NCI-H460 (cell line): Measurements from ENCODE around the gene TMED10. TPM values are rescaled to one million over a fixed set of nuclear protein-coding genes. Genes with fewer than 3 reads are reported as not detected.
"Not testable (repeated sequence)": the region's sequence is repeated elsewhere in the genome, so short reads cannot be mapped to it uniquely, and the experiment has no call there.

Experiments
- DNase-seq: peaks from one replicate; pipeline ENCODE4 v3.0.0-alpha.2; 2016; ENCODE audit warnings: low read depth; ENCODE audit errors: extremely low read depth
- total RNA-seq: library from RNA; depleted of rRNA; stranded (reverse); fragments of >200 nt; shearing (Covaris generic); gene quantifications from 2 replicates; pipeline ENCODE4 v1.2.3, GENCODE V29; 2014

The TMED10 gene
- total RNA-seq, 1 experiment from 2014 or later = 337 TPM

GRCh38 chr14:75196064-75196463, 19.7 kb upstream of the TMED10 start:
- no peak for DNase-seq

DNA sequence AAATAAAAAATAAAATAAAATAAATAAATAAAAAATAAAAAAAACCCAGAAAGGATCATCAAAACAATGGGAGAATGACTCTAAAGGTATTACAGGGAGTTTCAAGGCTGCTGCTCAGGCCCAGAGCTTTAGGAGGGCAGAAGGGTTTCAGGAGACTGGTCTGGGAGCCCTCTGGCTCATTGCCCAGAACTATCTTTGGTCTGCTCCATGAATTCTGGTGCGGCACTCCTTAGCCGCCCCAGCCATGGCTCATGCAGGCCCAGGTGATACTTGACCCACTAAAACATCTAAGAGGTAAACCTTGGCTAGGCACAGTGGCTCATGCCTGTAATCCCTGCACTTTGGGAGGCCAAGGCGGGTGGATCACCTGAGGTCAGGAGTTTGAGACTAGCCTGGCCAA, 14.7 kb upstream of the TMED10 start:
- no peak for DNase-seq

DNA sequence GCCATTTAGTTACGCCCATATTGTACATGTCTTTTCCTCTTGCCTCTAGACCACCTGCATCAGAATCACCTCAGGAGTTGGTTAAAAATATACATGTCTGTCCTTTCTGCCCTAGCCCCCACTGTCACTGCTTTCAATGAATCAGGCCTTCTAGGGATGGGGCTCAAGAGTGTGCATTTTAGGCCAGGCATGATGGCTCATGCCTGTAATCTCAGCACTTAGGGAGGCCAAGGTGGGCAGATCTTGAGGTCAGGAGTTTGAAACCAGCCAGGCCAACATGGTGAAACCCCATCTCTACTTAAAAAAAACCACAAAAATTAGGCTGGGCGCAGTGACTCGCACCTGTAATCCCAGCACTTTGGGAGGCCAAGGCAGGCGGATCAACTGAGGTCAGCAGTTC, 13.6 kb upstream of the TMED10 start:
- DNase-seq = no peak

GRCh38 chr14:75188520-75189268, 12.3 kb upstream of the TMED10 start:
- DNase-seq = no peak

DNA sequence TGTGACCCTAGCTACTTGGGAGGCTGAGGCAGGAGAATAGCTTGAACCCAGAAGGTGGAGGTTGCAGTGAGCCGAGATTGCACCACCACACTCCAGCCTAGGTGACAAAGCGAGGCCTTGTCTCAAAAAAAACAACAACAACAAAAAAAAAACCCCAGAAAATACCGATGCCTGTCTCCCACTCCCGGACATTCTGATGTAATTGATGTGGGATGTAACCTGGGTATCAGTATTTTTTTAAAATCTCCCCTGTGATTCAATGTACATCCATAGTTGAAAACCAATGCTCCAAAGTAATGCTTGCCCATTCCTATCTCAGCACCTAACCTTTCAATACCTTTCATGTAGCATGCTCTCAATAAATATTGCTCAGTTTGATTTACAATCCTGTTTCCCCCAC, 11.7 kb upstream of the TMED10 start:
- DNase-seq = no peak

DNA sequence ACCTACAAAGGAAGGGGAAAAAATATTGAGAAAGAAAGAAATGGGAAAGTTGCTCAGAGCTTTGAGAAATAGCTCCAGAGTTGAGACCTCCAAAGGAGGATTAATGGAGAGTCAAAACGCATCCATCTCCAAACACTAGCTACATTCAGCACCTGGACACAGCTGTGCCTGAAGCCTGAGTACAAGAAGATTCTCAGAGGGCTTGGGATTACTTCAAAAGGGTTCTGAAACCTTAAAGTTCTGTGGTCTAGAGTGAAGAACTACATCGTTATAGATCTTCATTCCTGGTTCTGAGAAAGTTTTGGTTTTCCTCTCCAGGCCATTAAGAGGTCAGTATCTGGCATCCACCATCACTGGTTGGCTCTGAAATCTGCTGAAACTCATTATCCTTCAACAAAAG, 10.5 kb upstream of the TMED10 start:
- no peak for DNase-seq

GRCh38 chr14:75185251-75186040, 9.0 kb upstream of the TMED10 start:
- no peak for DNase-seq

DNA sequence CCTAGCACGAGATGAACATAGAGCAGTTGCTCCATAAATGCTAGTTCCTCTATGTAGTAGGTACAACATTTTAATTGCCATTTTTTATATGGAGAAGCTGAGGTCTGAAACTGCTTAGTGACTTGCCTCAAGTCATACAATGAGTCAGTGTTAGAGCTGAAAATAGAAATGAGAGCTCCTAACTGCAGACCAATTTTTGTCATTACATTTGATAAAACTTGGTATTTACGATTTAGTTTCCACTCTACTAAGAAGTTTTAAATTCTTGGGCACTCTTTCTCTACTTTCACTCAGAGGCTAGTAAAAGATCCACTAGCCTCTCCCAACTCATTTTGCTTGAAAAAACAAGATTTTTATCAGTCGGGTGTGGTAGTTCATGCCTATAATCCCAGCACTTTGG, 8.1 kb upstream of the TMED10 start:
- DNase-seq = no peak

GRCh38 chr14:75184039-75184438, 7.6 kb upstream of the TMED10 start:
- no peak for DNase-seq

DNA sequence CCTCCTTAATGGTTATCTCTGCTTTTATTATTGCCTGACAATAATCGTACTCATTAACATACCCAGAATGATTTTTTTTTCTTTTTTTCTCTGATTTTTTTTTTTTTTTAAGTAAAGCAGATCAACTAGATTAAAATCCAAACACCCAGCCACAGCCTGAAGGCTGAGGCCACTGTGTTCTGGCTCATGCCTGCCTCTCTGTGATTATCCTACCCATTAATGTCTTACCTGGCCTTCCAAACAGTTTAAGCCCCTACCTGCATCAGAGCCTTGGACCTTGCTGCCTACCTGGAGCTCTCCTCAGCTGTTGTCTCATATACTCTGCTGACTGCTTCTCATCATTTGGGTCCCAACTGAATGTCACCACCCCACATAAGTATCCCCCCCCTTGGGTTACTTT, 6.8 kb upstream of the TMED10 start:
- DNase-seq = no peak

DNA sequence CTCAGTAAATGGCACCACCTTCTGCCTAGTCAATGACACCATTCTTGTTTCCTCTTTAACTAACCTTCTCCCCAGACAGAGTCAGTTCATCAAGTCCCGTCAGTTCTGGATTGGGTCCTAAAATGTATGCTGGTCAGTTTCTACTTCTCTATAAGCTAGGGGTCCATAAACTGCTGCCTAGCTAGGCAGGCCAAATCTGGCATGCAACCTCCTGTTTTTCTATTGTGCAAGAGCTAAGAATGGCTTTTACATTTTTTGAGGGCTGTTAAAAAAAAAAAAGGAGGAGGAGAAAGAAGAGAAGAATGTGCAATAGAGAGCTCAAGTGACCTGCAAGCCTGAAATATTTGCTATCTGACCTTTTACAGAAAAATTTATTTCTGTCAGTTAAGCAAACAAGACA, 6.4 kb upstream of the TMED10 start:
- DNase-seq = no peak

- DNase-seq = not testable (repeated sequence)
Measured at GRCh38 chr14:75182163-75182562, 5.8 kb upstream of the TMED10 start.

GRCh38 chr14:75181293-75182062, 5.1 kb upstream of the TMED10 start:
- no peak for DNase-seq

DNA sequence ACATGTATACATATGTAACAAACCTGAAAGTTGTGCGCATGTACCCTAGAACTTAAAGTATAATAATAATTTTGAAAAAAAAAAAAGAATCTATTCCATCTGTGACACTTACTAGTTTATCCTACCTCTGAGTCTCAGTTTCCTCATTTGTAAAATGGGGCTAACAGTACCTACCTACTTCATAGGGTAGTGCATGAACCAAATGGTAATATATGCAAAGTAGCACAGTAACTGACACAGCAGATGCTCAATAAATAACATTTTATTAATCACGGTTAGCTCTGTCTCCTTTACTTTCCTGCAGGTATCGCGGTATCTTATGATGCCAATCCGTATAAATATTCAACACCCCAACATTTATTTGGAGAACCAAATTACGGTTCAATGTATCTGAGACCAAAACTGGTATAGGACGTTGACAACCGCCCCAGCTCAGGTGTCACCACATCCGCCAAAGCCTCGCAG, 703 bp downstream of the TMED10 start:
- DNase-seq = no peak

GRCh38 chr14:75174066-75174465, 2.3 kb downstream of the TMED10 start:
- DNase-seq = no peak

- no peak for DNase-seq
Measured at GRCh38 chr14:75170772-75171171, 5.6 kb downstream of the TMED10 start.

GRCh38 chr14:75168586-75169335, 7.7 kb downstream of the TMED10 start:
- no peak for DNase-seq

DNA sequence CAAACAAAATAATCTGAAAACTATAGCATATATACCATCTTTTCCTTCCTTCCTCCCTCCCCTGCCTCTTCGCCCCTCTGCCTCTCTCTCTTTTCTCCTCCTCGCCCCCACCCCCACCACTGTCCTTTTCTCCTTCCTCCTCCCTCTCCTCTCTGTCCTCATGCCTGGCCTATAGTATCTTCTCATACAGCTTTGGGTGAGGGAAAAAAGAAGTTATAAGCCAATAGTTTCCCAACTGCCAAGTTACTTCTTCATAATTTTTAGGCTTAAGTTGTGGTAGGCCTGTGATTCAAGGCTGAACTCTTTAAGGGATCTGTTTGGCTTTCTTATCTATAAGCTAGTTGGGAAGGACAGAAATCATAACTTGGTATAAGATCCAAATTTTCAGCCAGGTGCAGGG, 9.1 kb downstream of the TMED10 start:
- no peak for DNase-seq

- no peak for DNase-seq
Measured at GRCh38 chr14:75165586-75166391, 10.6 kb downstream of the TMED10 start.

DNA sequence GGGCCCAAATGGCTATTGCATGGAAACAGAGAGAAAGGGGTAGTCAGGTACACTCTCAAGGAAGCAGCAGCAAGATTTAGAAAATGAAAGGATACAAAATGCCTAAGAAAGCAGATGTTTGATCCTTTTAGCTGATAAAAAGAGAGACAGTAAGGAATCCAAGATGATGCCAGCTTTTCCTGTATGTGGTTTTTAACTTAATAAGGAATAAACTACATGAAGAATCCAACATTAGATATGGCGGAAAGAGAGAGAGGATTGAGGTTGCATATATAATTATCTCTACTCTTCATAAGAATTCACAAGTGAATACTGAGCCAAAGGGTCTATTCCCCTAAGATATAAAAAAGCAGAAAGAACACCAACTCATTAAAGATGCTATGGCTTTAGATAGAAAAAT, 11.6 kb downstream of the TMED10 start:
- DNase-seq = no peak
